H9 (cell line): ENCODE data around the gene DUSP15. TPM values are rescaled to one million over a fixed set of nuclear protein-coding genes. Genes with fewer than 3 reads are reported as not detected.

Experiments used
- DNase-seq: peaks from one replicate; pipeline ENCODE4 v3.0.0-alpha.2; 2017
- H2AFZ ChIP-seq: one replicate; pipeline ENCODE4 v1.6.1; 2013; ENCODE audit warnings: mild to moderate bottlenecking, low read length, control low read depth, moderate library complexity
- H2AK5ac ChIP-seq: 2 replicates; pipeline ENCODE4 v1.6.1; 2013; ENCODE audit warnings: low read length, control low read depth, mixed read lengths; ENCODE audit not compliant: insufficient read length
- H2BK120ac ChIP-seq: one replicate; pipeline ENCODE4 v1.6.1; 2013; ENCODE audit warnings: low read depth, mild to moderate bottlenecking, low read length, control low read depth, inconsistent platforms; ENCODE audit not compliant: poor library complexity, severe bottlenecking
- H2BK12ac ChIP-seq: 2 replicates; pipeline ENCODE4 v1.6.1; 2013; ENCODE audit warnings: low read length, control low read depth, mixed read lengths, low read depth; ENCODE audit not compliant: insufficient read length
- H2BK15ac ChIP-seq: 2 replicates; pipeline ENCODE4 v1.6.1; 2013; ENCODE audit warnings: low read depth, low read length, control low read depth
- H2BK20ac ChIP-seq: one replicate; pipeline ENCODE4 v1.6.1; 2013; ENCODE audit warnings: low read depth, mild to moderate bottlenecking, low read length, control low read depth, inconsistent platforms; ENCODE audit not compliant: poor library complexity, severe bottlenecking
- H2BK5ac ChIP-seq: 2 replicates; pipeline ENCODE4 v1.6.1; 2013; ENCODE audit warnings: low read length, control low read depth, mixed read lengths; ENCODE audit not compliant: insufficient read length
- H3K14ac ChIP-seq: 2 replicates; pipeline ENCODE4 v1.6.1; 2013; ENCODE audit warnings: low read length, control low read depth; ENCODE audit not compliant: insufficient read depth
- H3K18ac ChIP-seq: 2 replicates; pipeline ENCODE4 v1.6.1; 2013; ENCODE audit warnings: low read depth, mild to moderate bottlenecking, mixed read lengths, low read length, control low read depth; ENCODE audit not compliant: insufficient read length
- H3K23ac ChIP-seq: 2 replicates; pipeline ENCODE4 v1.6.1; 2013; ENCODE audit warnings: low read length, control low read depth, mixed read lengths, low read depth; ENCODE audit not compliant: insufficient read length
- H3K23me2 ChIP-seq: 2 replicates; pipeline ENCODE4 v1.6.1; 2013; ENCODE audit warnings: low read depth, mild to moderate bottlenecking, mixed read lengths, low read length, control low read depth; ENCODE audit not compliant: insufficient read length, poor library complexity, severe bottlenecking
- H3K27ac ChIP-seq: 2 replicates; pipeline ENCODE4 v1.5.1; 2013; ENCODE audit warnings: low read length, control low read depth, mixed read lengths, low read depth; ENCODE audit not compliant: insufficient read length
- H3K27me3 ChIP-seq: 2 replicates; pipeline ENCODE4 v1.6.1; 2013; ENCODE audit warnings: low read length, control low read depth, inconsistent platforms; ENCODE audit not compliant: insufficient read depth
- H3K4ac ChIP-seq: 2 replicates; pipeline ENCODE4 v1.6.1; 2013; ENCODE audit warnings: low read depth, mild to moderate bottlenecking, control low read depth, inconsistent platforms, low read length, moderate library complexity
- H3K4me1 ChIP-seq: 2 replicates; pipeline ENCODE4 v1.6.1; 2013; ENCODE audit warnings: low read length, control low read depth, inconsistent platforms; ENCODE audit not compliant: insufficient read depth
- H3K4me2 ChIP-seq: 2 replicates; pipeline ENCODE4 v1.6.1; 2013; ENCODE audit warnings: low read length, control low read depth, mixed read lengths; ENCODE audit not compliant: insufficient read length, insufficient read depth
- H3K56ac ChIP-seq: 2 replicates; pipeline ENCODE4 v1.6.1; 2013; ENCODE audit warnings: low read depth, mild to moderate bottlenecking, mixed read lengths, low read length, control low read depth; ENCODE audit not compliant: insufficient read length
- H3K79me1 ChIP-seq: 2 replicates; pipeline ENCODE4 v1.6.1; 2013; ENCODE audit warnings: low read depth, mild to moderate bottlenecking, moderate library complexity, low read length, control low read depth, inconsistent platforms; ENCODE audit not compliant: insufficient read depth, poor library complexity, severe bottlenecking
- H3K79me2 ChIP-seq: 2 replicates; pipeline ENCODE4 v1.6.1; 2013; ENCODE audit warnings: low read length, control low read depth, inconsistent platforms; ENCODE audit not compliant: insufficient read depth
- H3K9ac ChIP-seq: 2 replicates; pipeline ENCODE4 v1.6.1; 2013; ENCODE audit warnings: low read length, control low read depth, mixed read lengths; ENCODE audit not compliant: insufficient read length; ENCODE audit errors: extremely low read depth
- H3K9me3 ChIP-seq: one replicate; pipeline ENCODE4 v1.6.1; 2013; ENCODE audit warnings: low read depth, low read length, inconsistent platforms; ENCODE audit not compliant: control insufficient read depth
- H3T11ph ChIP-seq: one replicate; pipeline ENCODE4 v1.6.1; 2013; ENCODE audit warnings: mild to moderate bottlenecking, low read length, control low read depth, inconsistent platforms
- H4K20me1 ChIP-seq: one replicate; pipeline ENCODE4 v1.6.1; 2013; ENCODE audit not compliant: control insufficient read depth, insufficient read length, insufficient read depth
- H4K5ac ChIP-seq: 2 replicates; pipeline ENCODE4 v1.6.1; 2013; ENCODE audit warnings: low read depth, mild to moderate bottlenecking, mixed read lengths, low read length, control low read depth; ENCODE audit not compliant: insufficient read length
- H4K8ac ChIP-seq: replicated peaks from 2 replicates; pipeline ENCODE4 v1.6.1; 2013; ENCODE audit warnings: low read length, control low read depth, mixed read lengths, low read depth; ENCODE audit not compliant: insufficient read length
- H4K91ac ChIP-seq: 2 replicates; pipeline ENCODE4 v1.6.1; 2013; ENCODE audit warnings: low read depth, mild to moderate bottlenecking, moderate library complexity, mixed read lengths, low read length, control low read depth; ENCODE audit not compliant: insufficient read length
- H3K27ac Mint-ChIP-seq, 3 experiments: 2 replicates in 2 of 3; 3 replicates in 1 of 3; pipeline ENCODE4 v1.8.0; 2020 to 2021; ENCODE audit warnings: mixed read lengths in 3 of 3, mild to moderate bottlenecking in 1 of 3, moderate library complexity in 1 of 3
- H3K27me3 Mint-ChIP-seq: 2 replicates; pipeline ENCODE4 v1.8.0; 2021; ENCODE audit warnings: low read depth, mild to moderate bottlenecking, moderate library complexity, mixed read lengths
- H3K36me3 Mint-ChIP-seq, 3 experiments: 2 replicates in 2 of 3; 3 replicates in 1 of 3; pipeline ENCODE4 v1.8.0; 2020 to 2021; ENCODE audit warnings: low read depth in 3 of 3, mixed read lengths in 3 of 3; ENCODE audit not compliant: insufficient read depth in 1 of 3
- H3K4me1 Mint-ChIP-seq, 2 experiments: 2 replicates each; pipeline ENCODE4 v1.8.0; 2020; ENCODE audit warnings: mixed read lengths in 2 of 2
- H3K4me3 Mint-ChIP-seq, 2 experiments: 2 replicates in 1 of 2; 3 replicates in 1 of 2; pipeline ENCODE4 v1.8.0; 2020 to 2021; ENCODE audit warnings: mild to moderate bottlenecking in 2 of 2, mixed read lengths in 2 of 2, moderate library complexity in 1 of 2
- H3K9me3 Mint-ChIP-seq, 2 experiments: 2 replicates in 1 of 2; 3 replicates in 1 of 2; pipeline ENCODE4 v1.8.0; 2020; ENCODE audit warnings: mild to moderate bottlenecking in 2 of 2, mixed read lengths in 2 of 2, moderate library complexity in 1 of 2
- WGBS: extraction: QIAGEN DNeasy Blood & Tissue Kit; methylation state at CpG from one replicate; pipeline ENCODE4 v1.1.7; 2013; ENCODE audit warnings: missing lambda C conversion rate, low lambda C conversion rate, mixed read lengths; ENCODE audit not compliant: insufficient read length; ENCODE audit errors: extremely low coverage; 5-methylcytosine and 5-hydroxymethylcytosine counted together
- total RNA-seq: library from RNA; stranded (reverse); gene quantifications from 2 replicates; pipeline ENCODE4 v1.2.1, GENCODE V29; 2021
- TF ChIP-seq, protein P1 (sequence below): fragments of 200-600 bp; sonication (generic); conservative IDR thresholded peaks from 3 replicates; pipeline ENCODE4 v1.8.0; 2021; ENCODE audit warnings: antibody characterized with exemption, mild to moderate bottlenecking

DUSP15 gene
- total RNA-seq, 1 experiment from 2014 or later: 5.6 TPM

DNA sequence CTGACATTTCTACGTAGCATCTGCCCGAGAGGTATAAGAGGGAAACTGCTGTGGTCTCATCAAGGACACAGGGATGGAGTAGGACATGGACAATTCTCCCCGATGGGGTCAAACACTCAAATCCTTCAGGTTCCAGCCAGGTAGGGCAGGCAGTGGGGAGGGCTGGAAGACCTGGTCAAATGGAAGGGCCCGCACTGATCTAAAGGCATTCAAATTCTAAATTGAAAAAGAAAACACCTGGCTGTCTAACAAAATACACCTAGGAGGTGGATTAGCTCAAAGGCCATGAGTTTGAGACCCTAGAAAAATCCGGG, 8.2 kb downstream of the DUSP15 start:
- WGBS: no CpG with 5 or more reads among the region's 5 CpGs
- Histone ChIP-seq H3T11ph (no peak overlapping the region), H2BK120ac (no peak overlapping the region), H3K56ac (no peak overlapping the region), H4K8ac (no peak overlapping the region), H3K4ac (no peak overlapping the region), H3K27me3 (no peaks in the 10 kb centered on the region), H2BK12ac (no peak overlapping the region), H4K91ac (no peak overlapping the region), H2AFZ (no peak overlapping the region), H3K18ac (no peak overlapping the region), H3K9me3 (no peaks in the 10 kb centered on the region), H2AK5ac (no peak overlapping the region), H3K23me2 (peaks cover 13% of the 10 kb centered on the region), H3K9ac (no peak overlapping the region), H4K5ac (no peak overlapping the region), H2BK15ac (no peak overlapping the region), H2BK20ac (no peak overlapping the region), H3K79me1 (no peaks in the 10 kb centered on the region), H2BK5ac (no peak overlapping the region), H3K79me2 (no peaks in the 10 kb centered on the region), H3K23ac (no peak overlapping the region), H3K14ac (no peak overlapping the region), H3K4me2 (peak overlapping the region; percentile 66), H3K4me1 (peaks cover 3% of the 10 kb centered on the region; the same call in 1 of the 2 replicates), H3K27ac (no peak overlapping the region), H4K20me1 (no peaks in the 10 kb centered on the region)
- DNase-seq: no peak
- peak overlapping the region; percentile 13 to 93 (median 85); a peak in 5 of 7 replicates for H3K27ac Mint-ChIP-seq
- H3K27me3 Mint-ChIP-seq: peaks cover 20% of the 10 kb centered on the region
- no peaks in the 10 kb centered on the region for H3K9me3 Mint-ChIP-seq
- peak overlapping the region; percentile 84 to 85 for H3K4me3 Mint-ChIP-seq
- no peaks in the 10 kb centered on the region; a peak in 1 of 7 replicates for H3K36me3 Mint-ChIP-seq
- TF ChIP-seq, protein P1, sequence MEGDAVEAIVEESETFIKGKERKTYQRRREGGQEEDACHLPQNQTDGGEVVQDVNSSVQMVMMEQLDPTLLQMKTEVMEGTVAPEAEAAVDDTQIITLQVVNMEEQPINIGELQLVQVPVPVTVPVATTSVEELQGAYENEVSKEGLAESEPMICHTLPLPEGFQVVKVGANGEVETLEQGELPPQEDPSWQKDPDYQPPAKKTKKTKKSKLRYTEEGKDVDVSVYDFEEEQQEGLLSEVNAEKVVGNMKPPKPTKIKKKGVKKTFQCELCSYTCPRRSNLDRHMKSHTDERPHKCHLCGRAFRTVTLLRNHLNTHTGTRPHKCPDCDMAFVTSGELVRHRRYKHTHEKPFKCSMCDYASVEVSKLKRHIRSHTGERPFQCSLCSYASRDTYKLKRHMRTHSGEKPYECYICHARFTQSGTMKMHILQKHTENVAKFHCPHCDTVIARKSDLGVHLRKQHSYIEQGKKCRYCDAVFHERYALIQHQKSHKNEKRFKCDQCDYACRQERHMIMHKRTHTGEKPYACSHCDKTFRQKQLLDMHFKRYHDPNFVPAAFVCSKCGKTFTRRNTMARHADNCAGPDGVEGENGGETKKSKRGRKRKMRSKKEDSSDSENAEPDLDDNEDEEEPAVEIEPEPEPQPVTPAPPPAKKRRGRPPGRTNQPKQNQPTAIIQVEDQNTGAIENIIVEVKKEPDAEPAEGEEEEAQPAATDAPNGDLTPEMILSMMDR: no peak
- H3K4me1 Mint-ChIP-seq: peaks cover 30 to 33% of the 10 kb centered on the region in 2 experiments
